Left lung (tissue), 10 donors: Measurements from ENCODE around the gene TGFBRAP1. TPM values are rescaled to one million over a fixed set of nuclear protein-coding genes. Genes with fewer than 3 reads are reported as not detected.

Source experiments
- ATAC-seq: fragments of 200-7000 bp; cut with Tn5 transposase; one replicate; pipeline ENCODE4 v1.9.1; 2020; ENCODE audit warnings: moderate library complexity
- DNase-seq, 4 donors: peaks; one replicate each; pipeline ENCODE4 v3.0.0-alpha.2; 2013 to 2020
- H3K27ac ChIP-seq, 2 donors: fragments of 200-600 bp; sonication (generic) in 1 of 2; one replicate each; pipeline versions ENCODE4 v1.5.0 to v1.8.0; 2020 to 2021
- H3K27me3 ChIP-seq, 2 donors: fragments of 200-600 bp; sonication (generic) in 1 of 2; one replicate each; pipeline versions ENCODE4 v1.5.0 to v1.8.0; 2020 to 2021
- H3K36me3 ChIP-seq, 2 donors: fragments of 200-600 bp; sonication (generic) in 1 of 2; one replicate each; pipeline versions ENCODE4 v1.5.0 to v1.8.0; 2020 to 2021
- H3K4me1 ChIP-seq, 2 donors: fragments of 200-600 bp; one replicate each; pipeline ENCODE4 v1.8.0; 2021
- H3K4me3 ChIP-seq, 2 donors: fragments of 200-600 bp; sonication (generic) in 1 of 2; one replicate each; pipeline versions ENCODE4 v1.5.0 to v1.8.0; 2020 to 2021; ENCODE audit warnings: mild to moderate bottlenecking in 1 of 2
- H3K9me3 ChIP-seq, 2 donors: fragments of 200-600 bp; sonication (generic) in 1 of 2; one replicate each; pipeline versions ENCODE4 v1.5.0 to v1.8.0; 2020 to 2021
- CTCF ChIP-seq, 2 donors: fragments of 200-600 bp; sonication (generic) in 1 of 2; IDR thresholded peaks; one replicate each; pipeline versions ENCODE4 v1.5.0 to v1.8.0; 2021; ENCODE audit warnings: antibody characterized with exemption in 2 of 2
- intact Hi-C, 2 donors: fragments of 100-400 bp; cut with DNase I; formaldehyde crosslinking; loops; one replicate each; pipeline versions ENCODE4 v1.11.2 to v1.14.2; 2022
- polyA plus RNA-seq, 6 donors: library from polyadenylated mRNA; unstranded; fragments of 120-200 nt; gene quantifications; one replicate each; pipeline ENCODE4 v1.2.1, GENCODE V29; 2013; ENCODE audit not compliant: insufficient read length in 6 of 6
- total RNA-seq, 2 donors: library from RNA; stranded (reverse); fragmentation: NEBNext Ultra II Directional; extraction: Animal tissue kit (Norgen Biotek cat#: 25700); gene quantifications; one replicate each; pipeline ENCODE4 v1.2.1, GENCODE V29; 2021
- donor health status: DM: no; HTN: yes; CAD: no.
- donor health status: DM: no; HTN: no; CAD: no.

The TGFBRAP1 gene
- total and polyA plus RNA-seq, 8 donors: 14.2 to 23.3 (median 15.4) TPM

GRCh38 chr2:105238664-105239240 is 90.8 kb downstream of the TGFBRAP1 start:
- no peak for DNase-seq
- no peaks in the 10 kb centered on the region for H3K36me3 ChIP-seq
- H3K9me3 ChIP-seq: no peaks in the 10 kb centered on the region
- TF ChIP-seq CTCF (IDR thresholded peaks at IDR 0.05): no peak
- intact Hi-C loops: loop anchor here in 1 of 2 donors (5.0 kb wide), 1 partner anchor 126 kb away; no protein-coding TSS in a partner anchor
- H3K27ac ChIP-seq: no peak overlapping the region
- peaks cover 0 to 18% of the 10 kb centered on the region in 2 donors for H3K27me3 ChIP-seq
- no peak for ATAC-seq
- peaks cover 0 to 8% of the 10 kb centered on the region in 2 donors for H3K4me1 ChIP-seq
- H3K4me3 ChIP-seq: no peak overlapping the region

GRCh38 chr2:105237045-105237765 is 92.3 kb downstream of the TGFBRAP1 start:
- no peaks in the 10 kb centered on the region for H3K9me3 ChIP-seq
- H3K4me1 ChIP-seq: peaks cover 0 to 8% of the 10 kb centered on the region in 2 donors
- H3K27me3 ChIP-seq: peaks cover 0 to 18% of the 10 kb centered on the region in 2 donors
- no peak overlapping the region for H3K4me3 ChIP-seq
- intact Hi-C loops: loop anchor here in 1 of 2 donors (5.0 kb wide), 1 partner anchor 125 kb away; no protein-coding TSS in a partner anchor
- no peak for DNase-seq
- peak; percentile 9 for ATAC-seq
- no peaks in the 10 kb centered on the region for H3K36me3 ChIP-seq
- H3K27ac ChIP-seq: peak overlapping the region in 1 of 2 donors; percentile 8
- TF ChIP-seq CTCF (IDR thresholded peaks at IDR 0.05): no peak

- DNase-seq (no peak), ATAC-seq (no peak)
- intact Hi-C loops: loop anchor here in 1 of 2 donors (5.0 kb wide), 1 partner anchor 124 kb away; no protein-coding TSS in a partner anchor
- H3K27ac ChIP-seq: no peak overlapping the region
- no peak overlapping the region for H3K4me3 ChIP-seq
- H3K4me1 ChIP-seq: peaks cover 0 to 8% of the 10 kb centered on the region in 2 donors
- no peaks in the 10 kb centered on the region for H3K9me3 ChIP-seq
- no peak for TF ChIP-seq CTCF (IDR thresholded peaks at IDR 0.05)
- no peaks in the 10 kb centered on the region for H3K36me3 ChIP-seq
- H3K27me3 ChIP-seq: peaks cover 0 to 18% of the 10 kb centered on the region in 2 donors
These were observed 93.5 kb downstream of the TGFBRAP1 start for GRCh38 chr2:105236060-105236424.

- Histone ChIP-seq H3K4me1 (peaks cover 0 to 8% of the 10 kb centered on the region in 2 donors), H3K27me3 (peaks cover 0 to 18% of the 10 kb centered on the region in 2 donors), H3K27ac (no peak overlapping the region), H3K9me3 (no peaks in the 10 kb centered on the region), H3K36me3 (no peaks in the 10 kb centered on the region), H3K4me3 (no peak overlapping the region)
- peak; percentile 77 for ATAC-seq
- intact Hi-C loops: loop anchor here in 1 of 2 donors (5.0 kb wide), 1 partner anchor 123 kb away; no protein-coding TSS in a partner anchor
- peak in 3 of 4 donors; percentile 57 to 77 (median 65) for DNase-seq
- peak; percentile 58 to 81 for TF ChIP-seq CTCF (IDR thresholded peaks at IDR 0.05)
These were observed 94.0 kb downstream of the TGFBRAP1 start for GRCh38 chr2:105235388-105236059.

GRCh38 chr2:105231232-105231619 is 98.3 kb downstream of the TGFBRAP1 start:
- intact Hi-C loops: no loop called here
- H3K4me1 ChIP-seq: peaks cover 0 to 4% of the 10 kb centered on the region in 2 donors
- DNase-seq (no peak), ATAC-seq (no peak)
- no peaks in the 10 kb centered on the region for H3K9me3 ChIP-seq
- TF ChIP-seq CTCF (IDR thresholded peaks at IDR 0.05): no peak
- H3K27me3 ChIP-seq: peaks cover 0 to 4% of the 10 kb centered on the region in 2 donors
- no peaks in the 10 kb centered on the region for H3K36me3 ChIP-seq
- no peak overlapping the region for H3K27ac ChIP-seq
- no peak overlapping the region for H3K4me3 ChIP-seq
